Measurements from ENCODE around the gene AGAP1. TPM values are rescaled to one million over a fixed set of nuclear protein-coding genes. Genes with fewer than 3 reads are reported as not detected.

Gene AGAP1
- total and polyA plus RNA-seq, 9 donors = 5.7 to 32.2 (median 20.2) TPM

- H3K36me3 ChIP-seq = no peaks in the 10 kb centered on the region
- H3K9me3 ChIP-seq = no peaks in the 10 kb centered on the region
- H3K27ac ChIP-seq = no peak overlapping the region
- no peaks in the 10 kb centered on the region for H3K27me3 ChIP-seq
- intact Hi-C loops (cut with DNase I) = no loop called here
- DNase-seq = no peak
- WGBS, 3 donors = 37 to 56% (median 55%) methylated on average over 2 of the region's 2 CpGs
- no peaks in the 10 kb centered on the region for H3K4me1 ChIP-seq (ENCODE audit: insufficient read depth)
- no peak overlapping the region for H3K4me3 ChIP-seq
- TF ChIP-seq CTCF (IDR thresholded peaks at IDR 0.05) = no peak
- TF ChIP-seq EP300 (IDR thresholded peaks at IDR 0.05) = no peak
- no peak for TF ChIP-seq POLR2A (IDR thresholded peaks at IDR 0.05)
Measured at GRCh38 chr2:235951982-235952381, 458.1 kb downstream of the AGAP1 start.

- H3K4me3 ChIP-seq = no peak overlapping the region
- no peaks in the 10 kb centered on the region for H3K4me1 ChIP-seq (ENCODE audit: insufficient read depth)
- TF ChIP-seq POLR2A (IDR thresholded peaks at IDR 0.05) = no peak
- TF ChIP-seq CTCF (IDR thresholded peaks at IDR 0.05) = no peak
- TF ChIP-seq EP300 (IDR thresholded peaks at IDR 0.05) = no peak
- no peaks in the 10 kb centered on the region for H3K27me3 ChIP-seq
- no peaks in the 10 kb centered on the region for H3K9me3 ChIP-seq
- no peak overlapping the region for H3K27ac ChIP-seq
- DNase-seq = no peak
- intact Hi-C loops (cut with DNase I) = no loop called here
- no peaks in the 10 kb centered on the region for H3K36me3 ChIP-seq
- WGBS, 3 donors = 90 to 91% (median 91%) methylated on average over 10 of the region's 10 CpGs
Measured at GRCh38 chr2:235952714-235953113, 458.9 kb downstream of the AGAP1 start.

- Histone ChIP-seq H3K36me3 (no peaks in the 10 kb centered on the region), H3K27me3 (no peaks in the 10 kb centered on the region), H3K4me1 (ENCODE audit: insufficient read depth) (peaks cover under 1% of the 10 kb centered on the region), H3K4me3 (no peak overlapping the region), H3K9me3 (no peaks in the 10 kb centered on the region), H3K27ac (no peak overlapping the region)
- no peak for DNase-seq
- intact Hi-C loops (cut with DNase I) = no loop called here
- 94 to 95% (median 95%) methylated on average over 10 of the region's 10 CpGs for WGBS, 3 donors
- no peak for TF ChIP-seq POLR2A (IDR thresholded peaks at IDR 0.05)
- no peak for TF ChIP-seq EP300 (IDR thresholded peaks at IDR 0.05)
- no peak for TF ChIP-seq CTCF (IDR thresholded peaks at IDR 0.05)
Measured at GRCh38 chr2:235954281-235954680, 460.4 kb downstream of the AGAP1 start.

GRCh38 chr2:235954888-235955480, 461.1 kb downstream of the AGAP1 start:
- DNase-seq = no peak
- Histone ChIP-seq H3K36me3 (no peaks in the 10 kb centered on the region), H3K4me1 (ENCODE audit: insufficient read depth) (peaks cover 3% of the 10 kb centered on the region), H3K9me3 (no peaks in the 10 kb centered on the region), H3K27me3 (no peaks in the 10 kb centered on the region), H3K27ac (no peak overlapping the region), H3K4me3 (no peak overlapping the region)
- no peak for TF ChIP-seq EP300 (IDR thresholded peaks at IDR 0.05)
- TF ChIP-seq CTCF (IDR thresholded peaks at IDR 0.05) = no peak
- TF ChIP-seq POLR2A (IDR thresholded peaks at IDR 0.05) = no peak
- WGBS, 3 donors = 93 to 94% (median 94%) methylated on average over 13 of the region's 13 CpGs
- intact Hi-C loops (cut with DNase I) = no loop called here
